ENCODE results near the gene CLOCK. TPM values are rescaled to one million over a fixed set of nuclear protein-coding genes. Genes with fewer than 3 reads are reported as not detected.

The CLOCK gene
- total and polyA plus RNA-seq, 2 of the 8 experiments (the other 6 are each of a cell fraction or from before 2014, with no cell fraction given): 7.7 to 24.2 TPM

GRCh38 chr4:55540271-55540670, 6.4 kb downstream of the CLOCK start:
- H2BK5ac ChIP-seq (ENCODE audit: low read depth, low read length): no peak overlapping the region
- no peak overlapping the region for H4K5ac ChIP-seq (ENCODE audit: insufficient read length, low read depth, low read length)
- H4K20me1 ChIP-seq (replicated peaks in 1 of 2; ENCODE audit: control insufficient read depth in 1 of 2, insufficient read depth in 2 of 2, low read length in 2 of 2): peaks cover 0 to 3% of the 10 kb centered on the region in 2 experiments
- no peaks in the 10 kb centered on the region; a peak in 1 of 4 replicates for H3K9me3 ChIP-seq (ENCODE audit: insufficient read depth in 2 of 2, low read depth in 1 of 2, low read length in 1 of 2)
- no peak overlapping the region for H3K56ac ChIP-seq (replicated peaks; ENCODE audit: insufficient read length, low read depth, low read length)
- FAIRE-seq: no peak
- peaks cover 2 to 5% (median 4%) of the 10 kb centered on the region in 4 experiments for H3K4me1 ChIP-seq (replicated peaks in 1 of 4; ENCODE audit: control insufficient read depth in 3 of 4, insufficient read depth in 4 of 4, low read length in 3 of 4)
- no peak for DNase-seq (ENCODE audit: low read depth in 1 of 2, low spot score in 2 of 2)
- no peak overlapping the region for H3K27ac ChIP-seq (ENCODE audit: low read depth, low read length)
- no peak overlapping the region for H4K91ac ChIP-seq (replicated peaks; ENCODE audit: insufficient read length, low read length)
- no peak overlapping the region; the same call in 1 of the 2 replicates for H3K18ac ChIP-seq (ENCODE audit: extremely low read depth, low read length)
- 89% methylated on average over 3 of the region's 3 CpGs; no CpG with 5 or more reads in 1 of the 2 experiments for WGBS, 2 experiments (ENCODE audit: extremely low coverage in 1 of 2, insufficient coverage in 1 of 2, insufficient read length in 1 of 2, insufficient replicate concordance in 2 of 2, low coverage in 1 of 2, low lambda C conversion rate in 2 of 2, missing lambda C conversion rate in 1 of 2)
- no peak overlapping the region for H3K23ac ChIP-seq (ENCODE audit: insufficient read length)
- no peak overlapping the region for H4K8ac ChIP-seq (ENCODE audit: extremely low read depth, insufficient read depth, low read length)
- H3K4me3 ChIP-seq (ENCODE audit: extremely low read depth in 1 of 4, insufficient read depth in 2 of 4, low read depth in 3 of 4, low read length in 4 of 4): no peak overlapping the region
- no peak overlapping the region for H2AFZ ChIP-seq (ENCODE audit: low read length)
- no peak overlapping the region for H2BK20ac ChIP-seq (ENCODE audit: low read length)
- H3K14ac ChIP-seq (ENCODE audit: insufficient read length): no peak overlapping the region
- peaks cover 3% of the 10 kb centered on the region; the same call in 1 of the 2 replicates for H3K79me1 ChIP-seq (ENCODE audit: low read depth, low read length)
- no peaks in the 10 kb centered on the region for H3K27me3 ChIP-seq (replicated peaks in 1 of 4; ENCODE audit: control insufficient read depth in 3 of 4, extremely low read depth in 1 of 4, insufficient read depth in 3 of 4, low read length in 3 of 4)
- H3K4ac ChIP-seq (replicated peaks; ENCODE audit: insufficient read length, low read depth, low read length): no peak overlapping the region
- ChIA-PET CTCF (ENCODE audit: partially characterized antibody) (interaction anchor here (0.7 to 1.0 kb wide), 2 partner anchors 96 to 130 kb away, joined by 3 read pairs; no protein-coding TSS in a partner anchor), POLR2A (ENCODE audit: partially characterized antibody) (interaction anchor here (1.0 kb wide), 1 partner anchor 13 kb away, joined by 3 read pairs; no protein-coding TSS in a partner anchor)
- H2BK120ac ChIP-seq (replicated peaks; ENCODE audit: low read depth, low read length): no peak overlapping the region
- no peak overlapping the region for H2BK12ac ChIP-seq (ENCODE audit: low read depth, low read length)
- peaks cover 4 to 96% of the 10 kb centered on the region in 2 experiments; a peak in 3 of 4 replicates for H3K79me2 ChIP-seq (ENCODE audit: control insufficient read depth in 1 of 2, insufficient read depth in 2 of 2, low read length in 2 of 2)
- no peak overlapping the region for H3K4me2 ChIP-seq (ENCODE audit: insufficient read depth in 1 of 2, low read depth in 2 of 2, low read length in 2 of 2)
- H3K9ac ChIP-seq (replicated peaks in 1 of 4; ENCODE audit: extremely low read depth in 1 of 4, low read depth in 3 of 4, low read length in 3 of 4): no peak overlapping the region
- H2BK15ac ChIP-seq (ENCODE audit: low read length): no peak overlapping the region
- no peaks in the 10 kb centered on the region for H3K23me2 ChIP-seq (ENCODE audit: low read depth, low read length)
- no peaks in the 10 kb centered on the region; a peak in 2 of 8 replicates for H3K36me3 ChIP-seq (ENCODE audit: control insufficient read depth in 2 of 4, insufficient read depth in 4 of 4, low read length in 3 of 4)
- H2AK5ac ChIP-seq (ENCODE audit: low read depth, low read length): no peak overlapping the region
- no peak for TF ChIP-seq YY1 (IDR thresholded peaks at IDR 0.05; ENCODE audit: low read depth, low read length)
- TF ChIP-seq JUN (IDR thresholded peaks at IDR 0.05; ENCODE audit: low read depth, low read length): no peak
- no peak for TF ChIP-seq EZH2 (IDR thresholded peaks at IDR 0.05; ENCODE audit: low read depth, low read length, severe bottlenecking)
- TF ChIP-seq POLR2AphosphoS5 (IDR thresholded peaks at IDR 0.05; ENCODE audit: low read depth, low read length): no peak
- no peak for TF ChIP-seq SP2 (IDR thresholded peaks at IDR 0.05; ENCODE audit: low read length)
- no peak for TF ChIP-seq TAF7 (optimal IDR thresholded peaks at IDR 0.05; ENCODE audit: borderline replicate concordance, low read depth, low read length)
- TF ChIP-seq EGR1 (IDR thresholded peaks at IDR 0.05; ENCODE audit: borderline replicate concordance, low read depth, low read length): no peak
- TF ChIP-seq HDAC2 (IDR thresholded peaks at IDR 0.05; ENCODE audit: borderline replicate concordance in 1 of 2, low read depth in 2 of 2, low read length in 2 of 2): no peak
- no peak for TF ChIP-seq CTCF (IDR thresholded peaks at IDR 0.05; ENCODE audit: control extremely low read depth in 1 of 3, insufficient read depth in 1 of 3, low read depth in 1 of 3, low read length in 3 of 3)
- TF ChIP-seq FOSL1 (IDR thresholded peaks at IDR 0.05; ENCODE audit: insufficient read depth, low read depth, low read length): no peak
- no peak for TF ChIP-seq SIX5 (IDR thresholded peaks at IDR 0.05; ENCODE audit: low read depth, low read length)

Data from H1 (cell line).